ENCODE results near the gene BEND6.

The BEND6 gene

DNA sequence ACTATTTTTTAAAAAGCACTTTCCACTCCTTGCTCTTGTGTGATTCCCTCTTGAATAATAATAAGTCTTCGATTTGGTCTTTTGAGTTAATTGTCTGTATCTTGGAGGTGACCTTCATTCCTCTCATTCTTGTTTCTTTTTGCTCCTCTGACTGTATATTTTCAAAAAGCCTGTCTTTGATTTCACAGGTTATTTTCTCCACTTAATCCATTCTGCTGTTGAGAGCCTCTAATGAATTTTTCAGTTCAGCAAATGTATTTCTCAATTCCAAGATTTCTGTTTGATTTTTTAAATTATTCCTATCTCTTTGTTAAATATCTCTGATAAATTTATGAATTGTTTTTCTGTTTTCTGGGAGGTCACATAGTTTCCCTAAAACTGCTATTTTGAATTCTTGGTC is 69.9 kb downstream of the BEND6 start:
- no peak overlapping the region for H3K27ac ChIP-seq
- H4K20me1 ChIP-seq (ENCODE audit: insufficient read depth) = no peaks in the 10 kb centered on the region
- H3K4me1 ChIP-seq (ENCODE audit: low read depth, poor library complexity, severe bottlenecking) = peaks cover 4% of the 10 kb centered on the region
- H3K79me2 ChIP-seq (ENCODE audit: insufficient read depth, low read depth) = no peaks in the 10 kb centered on the region
- no peak overlapping the region for H3K4me3 ChIP-seq (IDR thresholded peaks at IDR 0.05; ENCODE audit: insufficient read depth, low read depth, low read length)
- no peaks in the 10 kb centered on the region for H3K36me3 ChIP-seq (ENCODE audit: insufficient read depth)
- TF ChIP-seq, protein P1, sequence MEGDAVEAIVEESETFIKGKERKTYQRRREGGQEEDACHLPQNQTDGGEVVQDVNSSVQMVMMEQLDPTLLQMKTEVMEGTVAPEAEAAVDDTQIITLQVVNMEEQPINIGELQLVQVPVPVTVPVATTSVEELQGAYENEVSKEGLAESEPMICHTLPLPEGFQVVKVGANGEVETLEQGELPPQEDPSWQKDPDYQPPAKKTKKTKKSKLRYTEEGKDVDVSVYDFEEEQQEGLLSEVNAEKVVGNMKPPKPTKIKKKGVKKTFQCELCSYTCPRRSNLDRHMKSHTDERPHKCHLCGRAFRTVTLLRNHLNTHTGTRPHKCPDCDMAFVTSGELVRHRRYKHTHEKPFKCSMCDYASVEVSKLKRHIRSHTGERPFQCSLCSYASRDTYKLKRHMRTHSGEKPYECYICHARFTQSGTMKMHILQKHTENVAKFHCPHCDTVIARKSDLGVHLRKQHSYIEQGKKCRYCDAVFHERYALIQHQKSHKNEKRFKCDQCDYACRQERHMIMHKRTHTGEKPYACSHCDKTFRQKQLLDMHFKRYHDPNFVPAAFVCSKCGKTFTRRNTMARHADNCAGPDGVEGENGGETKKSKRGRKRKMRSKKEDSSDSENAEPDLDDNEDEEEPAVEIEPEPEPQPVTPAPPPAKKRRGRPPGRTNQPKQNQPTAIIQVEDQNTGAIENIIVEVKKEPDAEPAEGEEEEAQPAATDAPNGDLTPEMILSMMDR (conservative IDR thresholded peaks at IDR 0.05; ENCODE audit: low read depth, low read length) = no peak
- no peak overlapping the region for H2AFZ ChIP-seq (ENCODE audit: low read depth)
- H3K9ac ChIP-seq = no peak overlapping the region
- H3K4me2 ChIP-seq = no peak overlapping the region
- H3K27me3 ChIP-seq (ENCODE audit: insufficient read depth, low read depth) = no peaks in the 10 kb centered on the region

DNA sequence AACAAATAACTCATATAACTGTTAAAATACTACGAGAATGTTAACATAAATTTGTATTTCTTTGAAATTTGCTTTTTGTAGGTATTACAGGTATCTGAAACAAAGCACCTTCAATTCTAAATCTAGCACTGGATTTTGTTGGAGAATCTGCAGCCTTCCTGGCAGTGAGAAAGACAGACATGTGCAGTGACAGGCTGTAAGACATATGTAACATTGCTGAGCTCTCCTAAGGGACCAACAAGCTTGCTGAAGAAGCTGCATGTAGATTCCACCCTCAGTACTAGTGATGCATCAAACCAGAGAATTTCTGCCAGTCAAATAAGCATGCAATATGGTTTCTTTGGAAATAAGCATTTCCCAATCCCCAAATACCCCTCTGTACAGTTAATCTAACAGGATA is 71.1 kb downstream of the BEND6 start:
- Histone ChIP-seq H3K4me1 (ENCODE audit: low read depth, poor library complexity, severe bottlenecking) (peaks cover 4% of the 10 kb centered on the region), H3K27ac (no peak overlapping the region), H4K20me1 (ENCODE audit: insufficient read depth) (no peaks in the 10 kb centered on the region), H3K27me3 (ENCODE audit: insufficient read depth, low read depth) (no peaks in the 10 kb centered on the region), H3K9ac (no peak overlapping the region), H2AFZ (ENCODE audit: low read depth) (no peak overlapping the region), H3K4me2 (no peak overlapping the region), H3K4me3 (IDR thresholded peaks at IDR 0.05; ENCODE audit: insufficient read depth, low read depth, low read length) (no peak overlapping the region), H3K79me2 (ENCODE audit: insufficient read depth, low read depth) (no peaks in the 10 kb centered on the region), H3K36me3 (ENCODE audit: insufficient read depth) (no peaks in the 10 kb centered on the region)
- TF ChIP-seq, protein P1 (conservative IDR thresholded peaks at IDR 0.05; ENCODE audit: low read depth, low read length) = no peak

- Histone ChIP-seq H3K27ac (no peak overlapping the region), H3K27me3 (ENCODE audit: insufficient read depth, low read depth) (no peaks in the 10 kb centered on the region), H4K20me1 (ENCODE audit: insufficient read depth) (no peaks in the 10 kb centered on the region), H2AFZ (ENCODE audit: low read depth) (no peak overlapping the region), H3K79me2 (ENCODE audit: insufficient read depth, low read depth) (no peaks in the 10 kb centered on the region), H3K36me3 (ENCODE audit: insufficient read depth) (no peaks in the 10 kb centered on the region), H3K9ac (no peak overlapping the region), H3K4me2 (no peak overlapping the region), H3K4me1 (ENCODE audit: low read depth, poor library complexity, severe bottlenecking) (no peaks in the 10 kb centered on the region), H3K4me3 (IDR thresholded peaks at IDR 0.05; ENCODE audit: insufficient read depth, low read depth, low read length) (no peak overlapping the region)
- TF ChIP-seq, protein P1 (conservative IDR thresholded peaks at IDR 0.05; ENCODE audit: low read depth, low read length) = no peak
Observed at GRCh38 chr6:57027301-57027700, 72.4 kb downstream of the BEND6 start.

DNA sequence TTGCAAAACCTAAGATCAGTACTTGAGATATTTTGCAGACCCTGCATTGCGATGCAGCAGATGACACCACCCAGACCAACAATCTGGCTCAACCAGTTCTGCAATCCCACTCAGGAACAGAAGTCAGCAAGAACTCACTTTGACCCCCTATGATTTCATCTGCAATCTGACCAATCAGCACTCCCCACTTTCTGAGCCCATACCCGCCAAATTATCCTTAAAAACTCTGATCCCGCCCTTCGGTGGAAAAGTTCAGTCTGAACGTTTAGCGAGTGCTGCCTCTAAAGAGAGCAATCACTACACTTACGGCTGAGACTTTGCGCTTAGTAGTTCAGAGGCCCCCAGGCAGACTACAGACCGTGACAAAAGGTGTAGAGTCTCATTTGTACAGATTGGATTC is 74.3 kb downstream of the BEND6 start:
- no peak overlapping the region for H3K9ac ChIP-seq
- no peaks in the 10 kb centered on the region for H3K79me2 ChIP-seq (ENCODE audit: insufficient read depth, low read depth)
- no peaks in the 10 kb centered on the region for H4K20me1 ChIP-seq (ENCODE audit: insufficient read depth)
- no peak overlapping the region for H3K27ac ChIP-seq
- H3K27me3 ChIP-seq (ENCODE audit: insufficient read depth, low read depth) = no peaks in the 10 kb centered on the region
- H2AFZ ChIP-seq (ENCODE audit: low read depth) = no peak overlapping the region
- no peak overlapping the region for H3K4me3 ChIP-seq (IDR thresholded peaks at IDR 0.05; ENCODE audit: insufficient read depth, low read depth, low read length)
- H3K4me1 ChIP-seq (ENCODE audit: low read depth, poor library complexity, severe bottlenecking) = peaks cover 14% of the 10 kb centered on the region
- H3K4me2 ChIP-seq = no peak overlapping the region
- TF ChIP-seq, protein P1 (conservative IDR thresholded peaks at IDR 0.05; ENCODE audit: low read depth, low read length) = no peak
- no peaks in the 10 kb centered on the region for H3K36me3 ChIP-seq (ENCODE audit: insufficient read depth)
